KMS-11 (cell line): ENCODE results near the gene ITPR3.
A peak's percentile ranks its signal among the peaks of the same experiment; 100 is the strongest.

ENCODE experiments used
- H2AFZ ChIP-seq: fragments of 200-600 bp; sonication (generic); 2 replicates; pipeline ENCODE4 v1.6.1; 2016; ENCODE audit warnings: antibody characterized with exemption, mixed run types, low read depth
- H3K27ac ChIP-seq: fragments of 200-600 bp; sonication (generic); 2 replicates; pipeline ENCODE4 v1.6.1; 2016; ENCODE audit warnings: mild to moderate bottlenecking, mixed run types
- H3K27me3 ChIP-seq: fragments of 200-600 bp; sonication (generic); 2 replicates; pipeline ENCODE4 v1.6.1; 2017; ENCODE audit warnings: mild to moderate bottlenecking, low read depth, mixed run types, moderate library complexity; ENCODE audit not compliant: insufficient read depth
- H3K36me3 ChIP-seq: fragments of 200-600 bp; sonication (generic); 2 replicates; pipeline ENCODE4 v1.6.1; 2017; ENCODE audit warnings: mild to moderate bottlenecking, mixed run types; ENCODE audit not compliant: insufficient read depth
- H3K4me1 ChIP-seq: fragments of 200-600 bp; sonication (generic); 2 replicates; pipeline ENCODE4 v1.6.1; 2016; ENCODE audit warnings: mild to moderate bottlenecking, low read depth, mixed run types; ENCODE audit not compliant: poor library complexity, severe bottlenecking
- H3K4me2 ChIP-seq: fragments of 200-600 bp; sonication (generic); 2 replicates; pipeline ENCODE4 v1.7.0; 2016; ENCODE audit warnings: mild to moderate bottlenecking, mixed run types
- H3K4me3 ChIP-seq: fragments of 200-600 bp; sonication (generic); IDR thresholded peaks from 2 replicates; pipeline ENCODE4 v1.6.1; 2017; ENCODE audit warnings: low read depth, low read length, mixed read lengths; ENCODE audit not compliant: insufficient read depth
- H3K79me2 ChIP-seq: fragments of 200-600 bp; sonication (generic); 2 replicates; pipeline ENCODE4 v1.6.1; 2016; ENCODE audit warnings: low read depth, mixed run types; ENCODE audit not compliant: insufficient read depth
- H3K9ac ChIP-seq: fragments of 200-600 bp; sonication (generic); 2 replicates; pipeline ENCODE4 v1.6.1; 2016; ENCODE audit warnings: mild to moderate bottlenecking, mixed run types
- H4K20me1 ChIP-seq: fragments of 200-600 bp; sonication (generic); 2 replicates; pipeline ENCODE4 v1.6.1; 2016; ENCODE audit warnings: mild to moderate bottlenecking, mixed run types; ENCODE audit not compliant: insufficient read depth
- TF ChIP-seq, protein P1 (sequence below): fragments of 200-600 bp; sonication (generic); conservative IDR thresholded peaks from 2 replicates; pipeline ENCODE4 v1.6.1; 2017; ENCODE audit warnings: low read depth, mild to moderate bottlenecking, antibody characterized with exemption, low read length, moderate library complexity, mixed read lengths

ITPR3 gene

DNA sequence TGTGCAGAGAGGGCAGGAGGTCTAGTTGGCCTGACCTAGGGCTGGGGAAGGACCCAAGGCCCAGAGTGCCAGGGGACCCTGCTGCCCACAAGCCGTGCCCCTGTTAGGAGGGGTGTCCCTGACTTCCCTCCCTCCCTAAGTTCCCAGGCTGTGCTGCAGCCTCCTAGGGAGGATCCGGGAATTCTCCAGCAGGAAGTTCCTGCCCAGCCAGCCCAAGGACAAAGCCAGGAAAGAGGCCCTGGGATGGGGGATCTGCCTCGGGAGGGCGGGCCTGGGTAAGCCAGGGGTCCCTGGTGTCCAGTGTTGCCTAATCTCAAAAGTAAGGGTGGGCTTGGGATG lies 31.8 kb upstream of the ITPR3 start:
- H4K20me1 ChIP-seq: no peaks in the 10 kb centered on the region
- no peaks in the 10 kb centered on the region for H3K36me3 ChIP-seq
- H3K4me2 ChIP-seq: no peak overlapping the region
- no peak overlapping the region for H2AFZ ChIP-seq
- TF ChIP-seq, protein P1, sequence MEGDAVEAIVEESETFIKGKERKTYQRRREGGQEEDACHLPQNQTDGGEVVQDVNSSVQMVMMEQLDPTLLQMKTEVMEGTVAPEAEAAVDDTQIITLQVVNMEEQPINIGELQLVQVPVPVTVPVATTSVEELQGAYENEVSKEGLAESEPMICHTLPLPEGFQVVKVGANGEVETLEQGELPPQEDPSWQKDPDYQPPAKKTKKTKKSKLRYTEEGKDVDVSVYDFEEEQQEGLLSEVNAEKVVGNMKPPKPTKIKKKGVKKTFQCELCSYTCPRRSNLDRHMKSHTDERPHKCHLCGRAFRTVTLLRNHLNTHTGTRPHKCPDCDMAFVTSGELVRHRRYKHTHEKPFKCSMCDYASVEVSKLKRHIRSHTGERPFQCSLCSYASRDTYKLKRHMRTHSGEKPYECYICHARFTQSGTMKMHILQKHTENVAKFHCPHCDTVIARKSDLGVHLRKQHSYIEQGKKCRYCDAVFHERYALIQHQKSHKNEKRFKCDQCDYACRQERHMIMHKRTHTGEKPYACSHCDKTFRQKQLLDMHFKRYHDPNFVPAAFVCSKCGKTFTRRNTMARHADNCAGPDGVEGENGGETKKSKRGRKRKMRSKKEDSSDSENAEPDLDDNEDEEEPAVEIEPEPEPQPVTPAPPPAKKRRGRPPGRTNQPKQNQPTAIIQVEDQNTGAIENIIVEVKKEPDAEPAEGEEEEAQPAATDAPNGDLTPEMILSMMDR: no peak
- H3K4me1 ChIP-seq: peaks cover 23% of the 10 kb centered on the region
- H3K9ac ChIP-seq: no peak overlapping the region
- no peak overlapping the region for H3K4me3 ChIP-seq
- H3K27ac ChIP-seq: no peak overlapping the region
- H3K27me3 ChIP-seq: no peaks in the 10 kb centered on the region
- H3K79me2 ChIP-seq: no peaks in the 10 kb centered on the region

DNA sequence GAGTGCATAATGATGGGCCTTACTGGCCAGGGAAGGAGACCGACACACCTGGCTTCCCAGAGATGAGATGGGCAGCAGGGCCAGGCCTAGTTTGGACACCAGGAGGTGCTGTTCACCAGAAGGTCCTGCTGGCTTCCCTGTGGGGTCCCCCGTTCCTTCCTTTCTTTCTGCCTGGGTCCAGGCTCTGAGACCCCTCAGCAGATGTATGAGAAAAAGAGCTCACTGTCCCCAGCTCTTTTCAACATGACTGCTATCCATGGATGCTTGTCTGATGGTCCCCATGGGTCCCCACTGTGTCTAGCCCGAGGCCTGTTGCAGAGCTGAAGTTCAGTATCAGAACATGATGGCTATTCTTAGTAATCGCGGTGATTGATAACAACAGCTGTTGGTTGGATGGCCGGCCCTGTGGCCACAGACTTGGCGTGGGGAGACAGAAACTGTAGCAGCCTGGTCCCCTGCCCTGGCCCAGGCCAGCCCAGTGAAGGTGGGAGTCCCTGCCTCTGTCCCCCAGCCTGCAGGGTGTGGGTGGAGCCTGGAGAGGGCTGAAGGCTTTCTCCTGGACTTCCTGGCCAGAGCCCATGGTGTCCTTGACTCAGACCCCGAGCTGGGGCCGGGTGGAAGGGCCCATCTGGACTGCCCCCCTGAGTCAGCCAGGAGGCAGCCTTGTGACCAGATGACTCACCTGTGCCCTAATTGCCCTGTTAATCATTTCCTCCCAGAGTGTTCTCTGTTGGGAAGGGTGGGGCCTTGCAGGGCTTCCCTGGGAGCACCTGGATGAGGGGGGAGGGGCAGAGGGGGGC lies 31.2 kb upstream of the ITPR3 start:
- TF ChIP-seq, protein P1: peak; percentile 80
- no peak overlapping the region for H3K4me3 ChIP-seq
- H3K36me3 ChIP-seq: no peaks in the 10 kb centered on the region
- no peak overlapping the region for H3K4me2 ChIP-seq
- peaks cover 21% of the 10 kb centered on the region for H3K4me1 ChIP-seq
- no peaks in the 10 kb centered on the region for H3K79me2 ChIP-seq
- no peaks in the 10 kb centered on the region for H4K20me1 ChIP-seq
- H3K27ac ChIP-seq: no peak overlapping the region
- no peak overlapping the region for H3K9ac ChIP-seq
- no peaks in the 10 kb centered on the region for H3K27me3 ChIP-seq
- no peak overlapping the region for H2AFZ ChIP-seq

DNA sequence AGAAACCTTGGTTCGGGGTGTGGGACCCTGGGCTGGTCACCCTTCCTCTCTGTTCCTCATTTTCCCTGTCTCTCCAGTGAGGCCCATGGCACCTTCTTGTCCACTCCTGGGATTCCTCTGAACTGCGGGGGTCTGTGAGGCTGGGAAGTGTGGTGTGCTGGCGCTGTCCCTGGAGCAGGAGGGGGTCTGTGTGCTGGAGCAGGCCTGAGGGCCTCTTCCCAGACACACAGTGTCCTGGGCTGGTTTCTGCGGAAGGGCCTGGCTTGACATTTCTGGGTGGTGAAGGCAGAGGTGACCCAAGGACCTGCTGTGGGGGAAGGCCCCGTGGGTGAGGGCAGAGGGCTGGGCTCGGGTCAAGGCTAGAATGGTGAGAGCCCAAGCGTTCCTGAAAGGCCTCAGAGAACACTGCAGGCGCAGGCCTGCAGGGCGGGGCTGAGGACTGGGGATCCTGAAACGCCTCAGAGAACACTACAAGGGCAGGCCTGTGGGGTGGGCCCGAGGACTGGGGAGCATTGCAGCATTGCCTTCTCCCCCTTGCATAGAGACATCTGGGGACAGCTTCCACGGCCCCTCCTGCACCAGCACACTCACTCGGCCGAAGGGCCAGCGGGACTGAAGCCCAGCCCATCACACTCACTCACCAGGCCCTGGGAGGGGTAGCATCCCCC lies 30.5 kb upstream of the ITPR3 start:
- Histone ChIP-seq H3K9ac (no peak overlapping the region), H3K4me2 (no peak overlapping the region), H3K79me2 (no peaks in the 10 kb centered on the region), H3K27me3 (no peaks in the 10 kb centered on the region), H2AFZ (no peak overlapping the region), H3K4me1 (peaks cover 14% of the 10 kb centered on the region), H4K20me1 (no peaks in the 10 kb centered on the region), H3K27ac (no peak overlapping the region), H3K4me3 (no peak overlapping the region), H3K36me3 (no peaks in the 10 kb centered on the region)
- TF ChIP-seq, protein P1: no peak

DNA sequence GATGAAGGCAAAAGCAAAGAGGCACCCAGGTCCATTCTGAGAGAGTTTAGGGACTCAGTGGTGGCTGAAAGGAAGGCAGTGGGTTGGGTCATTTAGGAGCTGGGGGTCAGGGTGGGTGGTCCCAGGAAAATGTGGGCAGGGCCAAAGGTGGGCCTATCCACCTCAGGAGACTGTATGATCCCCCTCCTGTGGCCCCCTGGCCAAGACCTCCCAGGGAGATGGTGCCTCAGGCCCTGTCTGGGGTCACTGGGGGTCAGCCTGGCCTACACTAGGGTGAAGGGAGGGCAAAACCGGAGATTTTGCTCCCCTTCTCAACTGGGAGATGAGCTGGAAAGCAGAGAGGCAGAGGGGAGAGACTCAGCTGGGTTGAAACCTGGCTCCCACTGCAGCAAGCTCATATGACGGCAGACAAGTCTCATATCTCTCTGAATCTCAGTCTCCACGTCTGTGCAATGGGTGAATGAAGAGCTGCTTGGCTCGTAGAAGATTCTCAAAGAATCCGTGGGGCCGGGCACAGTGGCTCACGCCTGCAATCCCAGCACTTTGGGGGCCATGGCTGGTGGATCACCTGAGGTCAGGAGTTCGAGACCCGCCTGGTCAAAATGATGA lies 29.6 kb upstream of the ITPR3 start:
- no peak overlapping the region for H2AFZ ChIP-seq
- no peaks in the 10 kb centered on the region for H3K36me3 ChIP-seq
- no peak overlapping the region for H3K4me2 ChIP-seq
- no peak overlapping the region for H3K4me3 ChIP-seq
- H3K9ac ChIP-seq: no peak overlapping the region
- no peak overlapping the region for H3K27ac ChIP-seq
- H3K79me2 ChIP-seq: no peaks in the 10 kb centered on the region
- no peaks in the 10 kb centered on the region for H4K20me1 ChIP-seq
- H3K4me1 ChIP-seq: peaks cover 7% of the 10 kb centered on the region
- TF ChIP-seq, protein P1: no peak
- H3K27me3 ChIP-seq: no peaks in the 10 kb centered on the region
